ENCODE data around the gene VRK1.

DNA sequence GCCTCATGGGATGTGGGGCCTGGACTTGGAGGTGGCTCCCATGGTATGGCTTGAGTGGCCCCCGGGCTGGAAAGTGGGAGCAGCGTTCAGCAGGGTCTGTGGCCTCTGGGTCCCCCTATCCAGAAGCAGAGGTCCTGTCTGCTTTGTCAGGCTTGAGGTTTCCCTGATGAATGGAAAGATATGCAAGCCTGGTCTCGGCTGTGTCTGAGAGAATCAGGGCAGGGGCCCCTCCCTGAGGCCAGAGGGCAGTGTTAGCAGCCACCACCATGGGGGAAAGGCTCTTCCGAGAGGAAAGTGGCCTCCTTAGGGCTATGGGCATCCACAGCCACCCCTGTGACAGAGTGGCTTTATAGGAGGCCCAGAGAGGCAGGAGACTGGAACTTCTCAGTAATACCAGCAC lies 128.2 kb downstream of the VRK1 start:
- TF ChIP-seq POLR2A (IDR thresholded peaks at IDR 0.05; ENCODE audit: low read length): no peak
- TF ChIP-seq GATA1 (IDR thresholded peaks at IDR 0.05; ENCODE audit: low read depth, low read length): no peak

All from erythroblast (primary cell).